NCI-H748 (cell line): ENCODE data around the gene MEIS1.
"Not testable (repeated sequence)": the region's sequence is repeated elsewhere in the genome, so short reads cannot be mapped to it uniquely, and the experiment has no call there.

Experiments used
- DNase-seq: peaks from one replicate; lab custom pipeline; 2025; ENCODE audit not compliant: unreplicated experiment; lab: John Stamatoyannopoulos, UW

The MEIS1 gene

GRCh38 chr2:66464930-66465637, 30.2 kb downstream of the MEIS1 start:
- DNase-seq, result no peak

DNA sequence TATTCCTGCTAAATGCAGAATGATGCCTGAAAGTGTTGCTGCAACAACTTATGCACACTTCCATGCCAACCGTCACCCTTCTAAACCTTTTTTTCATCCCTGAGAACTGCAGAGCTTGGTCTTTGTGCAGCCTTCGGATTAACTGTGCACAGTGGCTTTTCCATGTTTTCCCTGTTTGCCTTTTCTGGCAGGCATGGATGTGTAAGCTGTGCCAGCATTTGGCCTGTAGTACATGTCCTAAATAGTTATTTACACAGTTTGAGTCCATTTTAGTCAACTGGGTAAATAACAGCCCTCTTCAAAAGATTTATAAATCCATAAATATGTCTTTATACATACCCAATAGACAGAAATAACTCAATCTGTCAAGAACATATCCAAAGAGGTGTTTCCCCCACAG, 31.5 kb downstream of the MEIS1 start:
- DNase-seq, result no peak

GRCh38 chr2:66467718-66468117, 32.8 kb downstream of the MEIS1 start:
- DNase-seq, result no peak

DNA sequence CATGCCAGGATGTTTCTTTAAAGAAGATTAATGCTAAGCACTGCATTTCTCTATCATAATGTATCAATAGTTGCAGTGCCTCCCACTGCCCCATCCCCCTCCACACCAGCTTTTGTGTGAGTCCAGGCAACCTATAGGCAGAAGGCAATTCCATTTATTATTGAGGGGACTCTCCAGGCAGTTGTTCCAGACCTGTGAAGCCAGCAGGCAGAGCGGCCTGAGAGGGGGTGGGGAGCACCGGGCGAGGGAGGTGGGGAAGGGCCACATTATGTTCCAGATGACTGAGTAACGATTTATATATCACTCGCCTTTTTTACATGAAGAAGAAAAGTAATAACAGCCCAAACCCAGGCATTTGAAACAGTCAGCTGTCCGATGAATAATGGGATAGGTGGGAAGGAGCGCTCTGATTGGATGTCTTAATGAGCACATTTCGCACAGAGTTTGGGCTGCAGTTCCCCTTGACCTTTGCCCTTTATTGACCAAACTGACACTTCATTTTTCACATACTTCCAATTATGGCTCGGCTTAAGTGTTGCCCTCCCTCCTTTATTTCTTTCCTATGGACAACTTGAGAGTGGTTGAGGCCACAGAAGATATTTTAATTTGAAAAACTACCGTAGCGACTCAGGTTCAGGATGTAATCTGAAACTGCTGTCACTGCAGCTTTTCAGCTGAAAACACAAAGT, 34.4 kb downstream of the MEIS1 start:
- no peak for DNase-seq

DNA sequence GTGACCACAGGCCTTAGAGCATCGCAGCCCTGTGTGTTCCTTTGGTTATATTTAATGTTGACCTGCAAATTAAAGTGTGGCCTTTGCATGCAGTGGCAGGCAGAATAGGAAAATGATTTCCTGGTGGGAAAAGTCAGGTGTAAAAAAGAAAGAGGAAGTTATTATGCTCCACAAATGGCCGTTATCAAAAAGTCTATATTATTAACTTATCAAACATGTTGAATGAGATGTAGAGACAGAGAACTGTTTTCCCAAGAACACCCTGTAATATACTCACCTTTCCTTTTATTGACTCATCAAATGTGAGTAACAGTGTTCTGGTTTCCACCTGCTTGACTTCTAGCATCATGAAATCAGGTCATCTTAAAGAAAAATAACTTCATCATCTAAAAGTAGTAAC, 35.3 kb downstream of the MEIS1 start:
- DNase-seq, result no peak

GRCh38 chr2:66472225-66472843, 37.4 kb downstream of the MEIS1 start:
- DNase-seq, result no peak

- DNase-seq, result no peak
Measured at GRCh38 chr2:66477135-66477842, 42.4 kb downstream of the MEIS1 start.

GRCh38 chr2:66478299-66478698, 43.4 kb downstream of the MEIS1 start:
- DNase-seq, result no peak

DNA sequence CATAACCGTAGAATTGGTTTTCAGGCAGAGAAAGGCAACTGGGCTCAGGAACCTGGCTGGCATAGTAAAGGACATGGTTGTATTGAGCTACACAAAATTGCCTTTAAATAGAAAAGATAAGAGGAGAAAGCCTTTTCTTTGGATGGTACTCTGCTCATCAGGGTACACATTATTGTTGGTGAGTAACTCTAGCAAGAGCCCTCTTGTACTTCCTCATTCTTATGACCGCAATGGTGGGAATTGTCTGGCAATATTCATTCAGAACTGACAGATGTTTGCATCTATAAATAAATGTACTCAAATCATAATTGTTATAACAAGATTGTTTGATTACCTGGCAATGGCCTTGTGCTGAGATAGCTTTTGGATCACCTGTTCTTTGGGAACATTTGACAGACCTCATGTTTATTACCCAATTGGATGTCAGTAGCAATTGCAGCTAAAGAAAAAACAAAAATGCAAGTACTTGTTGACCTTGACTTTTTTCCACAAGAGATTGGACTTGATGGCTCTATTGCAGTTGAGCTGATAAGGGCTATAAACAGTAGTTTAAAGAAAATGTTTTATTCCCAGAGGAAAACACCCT, 43.9 kb downstream of the MEIS1 start:
- DNase-seq, result peak; percentile 13

- no peak for DNase-seq
Measured at GRCh38 chr2:66481100-66481549, 46.2 kb downstream of the MEIS1 start.

GRCh38 chr2:66485252-66485651, 50.3 kb downstream of the MEIS1 start:
- DNase-seq, result not testable (repeated sequence)

DNA sequence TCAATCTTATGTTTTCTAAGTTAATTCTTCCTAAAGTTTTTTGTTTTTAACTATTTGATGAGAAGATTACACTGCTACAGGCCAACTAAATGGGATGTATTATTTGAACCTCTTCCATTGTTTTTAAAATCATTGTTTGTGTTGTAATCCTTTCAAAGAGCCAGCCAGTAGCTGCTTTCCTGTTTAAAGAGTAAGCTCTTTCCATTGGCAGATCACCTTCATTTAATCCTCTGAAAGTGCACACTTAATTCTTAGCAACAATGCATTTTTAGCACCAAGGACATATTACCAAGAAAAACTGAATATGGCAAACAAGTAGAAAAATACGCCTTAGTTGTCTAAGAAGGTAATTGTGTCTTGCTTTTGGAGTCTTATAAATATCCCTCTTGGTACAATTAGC, 54.0 kb downstream of the MEIS1 start:
- DNase-seq, result peak; percentile 53

DNA sequence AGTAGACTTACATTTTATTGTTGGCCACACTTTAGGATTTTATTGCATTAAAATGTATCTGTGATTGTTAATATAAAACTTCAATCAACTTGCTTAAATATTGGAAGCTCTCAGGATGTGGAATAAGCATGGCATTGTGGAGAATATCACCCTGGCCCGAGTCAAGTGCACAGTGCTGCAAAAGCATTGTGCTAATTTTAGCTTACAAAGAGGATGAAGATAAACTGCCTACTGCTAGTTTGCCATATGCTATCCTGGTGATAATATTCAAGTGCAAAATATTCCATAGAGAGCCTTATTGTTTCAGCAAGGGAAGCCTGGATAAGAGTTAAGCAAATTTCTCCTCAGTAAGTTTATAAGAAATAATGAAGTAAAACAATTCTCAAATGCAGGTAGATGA, 54.5 kb downstream of the MEIS1 start:
- DNase-seq, result peak; percentile 56

DNA sequence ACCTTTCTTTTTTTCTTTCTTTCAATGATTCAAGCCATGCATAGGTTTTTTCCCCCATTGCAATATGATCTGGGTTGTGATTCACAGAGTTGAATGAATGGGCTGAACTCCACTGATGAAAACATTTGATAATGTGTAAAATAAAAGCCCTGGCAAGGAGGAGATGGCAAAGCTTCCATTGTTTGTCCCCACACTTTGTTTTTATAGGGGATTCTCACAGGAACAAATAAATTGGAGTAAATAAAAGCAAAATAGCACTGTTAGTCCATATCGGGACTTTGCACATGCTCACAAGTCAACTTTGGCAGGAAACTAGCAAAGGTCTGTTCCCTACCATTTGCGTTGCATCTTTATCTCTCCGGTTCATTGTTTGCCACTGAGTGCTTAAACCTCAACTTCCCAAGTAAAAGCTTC, 55.7 kb downstream of the MEIS1 start:
- DNase-seq, result peak; percentile 41

- no peak for DNase-seq
Measured at GRCh38 chr2:66494708-66495107, 59.8 kb downstream of the MEIS1 start.

DNA sequence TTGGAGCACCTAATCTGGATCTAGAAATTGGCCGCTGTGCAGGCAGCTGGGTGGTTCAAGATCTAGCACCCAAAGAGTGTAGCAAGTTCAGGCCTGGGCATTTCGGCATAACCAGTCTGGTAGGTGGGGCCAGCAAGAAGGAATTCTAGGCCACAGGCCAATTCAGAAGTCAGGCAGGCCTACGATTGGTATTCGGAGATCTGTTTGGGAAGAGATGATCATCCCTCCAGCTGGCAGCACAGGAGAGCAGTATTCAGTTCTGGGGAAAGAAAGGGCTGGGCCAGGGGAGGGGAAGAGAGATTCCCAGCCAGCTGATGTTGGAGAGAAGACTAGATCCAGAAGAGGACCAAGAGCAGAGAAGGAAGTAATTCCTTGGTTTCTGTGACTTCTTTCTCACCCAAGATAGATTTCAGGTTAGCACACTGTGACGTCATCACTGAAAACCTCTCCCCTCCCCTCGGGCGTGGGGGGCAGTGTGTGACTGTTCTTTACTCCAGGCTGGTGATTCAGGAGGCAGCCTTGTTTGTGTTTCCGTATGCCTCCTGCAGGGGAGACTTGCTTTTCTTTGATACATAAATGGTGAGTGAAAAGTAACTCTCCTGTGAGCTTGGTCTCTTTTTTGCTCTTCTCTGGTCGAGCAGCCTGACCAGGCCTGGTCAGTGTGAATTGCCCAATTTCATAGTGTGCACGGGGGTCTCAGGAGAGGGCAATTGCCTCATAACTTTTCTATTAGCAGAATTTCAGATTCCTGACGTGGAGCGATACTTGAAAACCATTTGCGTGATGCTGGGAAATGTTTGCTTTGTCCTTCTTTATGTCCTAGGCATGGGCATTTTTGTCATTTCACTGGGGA, 61.1 kb downstream of the MEIS1 start:
- DNase-seq, result peak; percentile 4

- no peak for DNase-seq
Measured at GRCh38 chr2:66496670-66497420, 61.9 kb downstream of the MEIS1 start.

DNA sequence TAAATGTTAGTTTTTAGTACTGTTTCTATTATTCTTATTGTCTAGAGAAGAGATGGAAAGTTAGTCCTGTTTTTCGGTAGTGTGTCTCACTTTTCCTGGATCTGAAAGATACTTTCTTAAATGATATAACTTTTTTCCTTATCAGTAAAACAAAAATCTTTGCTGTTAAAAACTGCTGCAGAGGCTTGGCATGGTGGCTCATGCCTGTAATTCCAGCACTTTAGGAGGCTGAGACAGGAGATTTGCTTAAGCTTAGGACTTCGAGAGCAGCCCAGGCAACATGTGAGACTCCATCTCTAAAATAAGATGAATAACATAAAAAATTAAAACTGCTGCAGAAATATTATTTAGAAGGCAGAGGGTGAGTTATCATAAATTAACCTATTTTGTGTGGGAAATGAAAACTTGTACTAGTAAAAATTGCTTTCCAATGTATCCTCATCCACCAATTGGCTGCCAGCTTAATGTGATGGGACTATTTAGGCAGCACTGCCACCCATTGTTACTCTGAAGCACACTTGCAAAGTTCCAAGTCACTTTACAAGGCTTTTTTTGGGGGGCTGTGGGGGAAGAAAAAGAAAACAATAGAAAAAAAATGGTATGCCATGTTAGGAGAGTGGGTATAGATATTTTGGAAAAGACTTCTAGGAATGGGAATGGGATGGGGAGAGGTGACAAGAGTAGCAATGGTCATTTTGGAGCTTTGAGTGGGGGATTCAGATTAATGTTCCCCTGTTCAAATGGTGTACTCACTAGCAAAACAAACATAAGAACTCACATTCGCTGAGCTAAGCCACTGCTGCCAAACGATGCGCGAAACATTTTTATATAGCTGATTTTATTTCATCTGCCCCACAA, 62.7 kb downstream of the MEIS1 start:
- DNase-seq, result no peak
